ENCODE results near the gene TOMM7.

TOMM7 gene

DNA sequence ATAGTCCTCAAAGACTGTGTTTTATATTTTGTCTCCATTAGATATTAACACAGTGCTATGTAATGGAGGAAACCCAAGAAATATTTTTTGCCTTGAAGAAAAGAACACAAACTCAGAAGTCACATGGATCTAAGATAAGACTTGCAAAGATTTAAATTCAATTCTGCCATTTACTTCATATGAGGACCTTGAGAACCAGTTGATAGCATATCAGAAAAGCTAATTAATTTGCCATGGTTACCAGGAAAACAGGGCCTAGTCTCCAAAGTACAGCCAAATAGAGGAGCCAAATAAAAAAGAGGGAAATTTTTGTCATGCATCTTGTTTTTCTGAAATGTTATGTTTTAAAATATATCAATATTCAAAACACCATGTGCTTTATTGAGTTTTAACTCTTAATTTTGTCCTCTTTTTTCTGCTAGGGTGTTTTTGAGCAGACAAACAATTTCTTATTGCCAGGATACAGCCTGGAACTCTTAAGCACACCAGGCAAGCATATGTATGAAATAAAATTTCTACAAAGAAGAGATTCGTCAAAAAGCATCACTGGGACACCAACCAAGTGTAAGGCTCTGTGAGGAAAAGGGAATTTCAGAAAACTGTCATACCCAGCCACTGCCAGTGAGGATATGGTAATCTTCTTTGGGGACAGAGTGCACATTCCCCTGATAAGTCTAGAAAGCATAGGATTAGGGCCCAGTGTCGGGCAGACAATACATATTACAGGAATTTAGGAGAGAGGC lies 10.6 kb upstream of the TOMM7 start:
- Histone ChIP-seq H3K9me2 (replicated peaks; ENCODE audit: control insufficient read depth, low read length) (no peaks in the 10 kb centered on the region), H3K4me1 (ENCODE audit: control insufficient read depth, low read length) (peaks cover 18% of the 10 kb centered on the region), H3K27ac (ENCODE audit: low read depth, low read length) (no peak overlapping the region), H3K9me3 (ENCODE audit: control insufficient read depth, insufficient read depth, low read length) (no peaks in the 10 kb centered on the region), H3F3A (ENCODE audit: control insufficient read depth, insufficient read depth) (no peaks in the 10 kb centered on the region), H3K36me3 (ENCODE audit: control insufficient read depth, low read length) (no peaks in the 10 kb centered on the region), H3K4me2 (ENCODE audit: low read length) (no peak overlapping the region), H3K4me3 (ENCODE audit: low read length) (no peak overlapping the region), H3K79me2 (ENCODE audit: control insufficient read depth, low read length) (no peaks in the 10 kb centered on the region), H4K20me1 (ENCODE audit: control insufficient read depth, insufficient read depth, low read depth, low read length) (no peaks in the 10 kb centered on the region), H3K27me3 (ENCODE audit: control insufficient read depth, low read length) (peaks cover 4% of the 10 kb centered on the region; the same call in 1 of the 2 replicates)
- TF ChIP-seq, protein P1, sequence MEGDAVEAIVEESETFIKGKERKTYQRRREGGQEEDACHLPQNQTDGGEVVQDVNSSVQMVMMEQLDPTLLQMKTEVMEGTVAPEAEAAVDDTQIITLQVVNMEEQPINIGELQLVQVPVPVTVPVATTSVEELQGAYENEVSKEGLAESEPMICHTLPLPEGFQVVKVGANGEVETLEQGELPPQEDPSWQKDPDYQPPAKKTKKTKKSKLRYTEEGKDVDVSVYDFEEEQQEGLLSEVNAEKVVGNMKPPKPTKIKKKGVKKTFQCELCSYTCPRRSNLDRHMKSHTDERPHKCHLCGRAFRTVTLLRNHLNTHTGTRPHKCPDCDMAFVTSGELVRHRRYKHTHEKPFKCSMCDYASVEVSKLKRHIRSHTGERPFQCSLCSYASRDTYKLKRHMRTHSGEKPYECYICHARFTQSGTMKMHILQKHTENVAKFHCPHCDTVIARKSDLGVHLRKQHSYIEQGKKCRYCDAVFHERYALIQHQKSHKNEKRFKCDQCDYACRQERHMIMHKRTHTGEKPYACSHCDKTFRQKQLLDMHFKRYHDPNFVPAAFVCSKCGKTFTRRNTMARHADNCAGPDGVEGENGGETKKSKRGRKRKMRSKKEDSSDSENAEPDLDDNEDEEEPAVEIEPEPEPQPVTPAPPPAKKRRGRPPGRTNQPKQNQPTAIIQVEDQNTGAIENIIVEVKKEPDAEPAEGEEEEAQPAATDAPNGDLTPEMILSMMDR (IDR thresholded peaks at IDR 0.05; ENCODE audit: low read depth, low read length, poor library complexity, severe bottlenecking) = no peak
- TF ChIP-seq EZH2phosphoT487 (IDR thresholded peaks at IDR 0.05; ENCODE audit: borderline replicate concordance, low read length) = no peak

DNA sequence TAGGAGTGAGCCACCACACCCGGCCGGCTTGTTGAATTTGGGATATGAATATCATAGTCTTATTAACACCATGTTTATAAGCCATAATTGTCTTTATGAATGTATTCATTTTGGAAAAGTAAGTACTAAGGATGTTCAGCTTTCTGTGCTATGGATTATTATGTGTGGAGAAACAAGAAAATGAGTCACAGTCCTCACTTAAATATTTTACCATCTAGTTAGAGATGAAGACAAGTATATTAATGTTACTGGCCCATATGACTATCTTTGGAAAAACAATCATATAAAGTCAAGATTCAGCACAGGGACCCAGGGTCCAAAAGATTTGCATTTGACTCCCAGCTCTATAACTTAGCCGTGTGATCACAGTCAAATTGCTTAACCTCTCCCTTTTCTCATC lies 9.8 kb upstream of the TOMM7 start:
- TF ChIP-seq EZH2phosphoT487 (IDR thresholded peaks at IDR 0.05; ENCODE audit: borderline replicate concordance, low read length) = no peak
- TF ChIP-seq, protein P1 (IDR thresholded peaks at IDR 0.05; ENCODE audit: low read depth, low read length, poor library complexity, severe bottlenecking) = no peak
- H3F3A ChIP-seq (ENCODE audit: control insufficient read depth, insufficient read depth) = no peaks in the 10 kb centered on the region
- H4K20me1 ChIP-seq (ENCODE audit: control insufficient read depth, insufficient read depth, low read depth, low read length) = no peaks in the 10 kb centered on the region
- no peaks in the 10 kb centered on the region for H3K27me3 ChIP-seq (ENCODE audit: control insufficient read depth, low read length)
- no peak overlapping the region for H3K27ac ChIP-seq (ENCODE audit: low read depth, low read length)
- no peaks in the 10 kb centered on the region for H3K36me3 ChIP-seq (ENCODE audit: control insufficient read depth, low read length)
- no peaks in the 10 kb centered on the region for H3K79me2 ChIP-seq (ENCODE audit: control insufficient read depth, low read length)
- no peaks in the 10 kb centered on the region for H3K9me2 ChIP-seq (replicated peaks; ENCODE audit: control insufficient read depth, low read length)
- no peak overlapping the region for H3K4me2 ChIP-seq (ENCODE audit: low read length)
- no peak overlapping the region for H3K4me3 ChIP-seq (ENCODE audit: low read length)
- H3K9me3 ChIP-seq (ENCODE audit: control insufficient read depth, insufficient read depth, low read length) = no peaks in the 10 kb centered on the region
- peaks cover 23% of the 10 kb centered on the region for H3K4me1 ChIP-seq (ENCODE audit: control insufficient read depth, low read length)

DNA sequence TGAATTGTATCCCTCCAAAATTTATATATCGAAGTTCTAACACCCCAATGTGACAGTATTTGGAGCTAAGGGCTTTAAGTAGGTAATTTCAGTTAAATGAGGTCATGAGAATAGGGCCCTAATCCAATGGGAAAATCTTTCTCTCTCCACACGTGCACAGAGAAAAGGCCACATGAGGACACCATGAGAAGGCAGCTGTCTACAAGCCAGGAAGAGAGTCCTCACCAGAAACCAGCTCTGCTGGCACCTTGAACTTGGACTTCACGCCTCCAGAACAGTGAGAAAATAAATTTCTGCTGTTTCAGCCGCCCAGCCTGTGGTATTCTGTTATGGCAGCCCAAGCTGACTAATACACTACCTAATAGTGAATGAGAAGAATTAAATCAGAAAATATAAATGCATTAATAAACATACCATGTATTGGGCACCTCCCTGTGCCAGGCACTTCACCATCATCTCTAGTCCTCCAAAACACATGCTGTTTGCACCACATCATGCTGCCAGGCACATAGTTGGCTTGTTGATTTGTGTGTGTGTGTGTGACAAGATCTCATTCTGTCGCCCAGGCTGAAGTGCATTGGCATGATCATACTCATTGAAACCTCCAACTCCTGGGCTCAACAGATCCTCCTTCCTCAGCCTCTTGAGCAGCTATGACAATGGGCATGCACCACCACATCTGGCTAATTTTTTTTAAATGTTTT lies 9.1 kb upstream of the TOMM7 start:
- Histone ChIP-seq H3K36me3 (ENCODE audit: control insufficient read depth, low read length) (no peaks in the 10 kb centered on the region), H3K9me2 (replicated peaks; ENCODE audit: control insufficient read depth, low read length) (no peaks in the 10 kb centered on the region), H4K20me1 (ENCODE audit: control insufficient read depth, insufficient read depth, low read depth, low read length) (no peaks in the 10 kb centered on the region), H3K9me3 (ENCODE audit: control insufficient read depth, insufficient read depth, low read length) (no peaks in the 10 kb centered on the region), H3K79me2 (ENCODE audit: control insufficient read depth, low read length) (no peaks in the 10 kb centered on the region), H3K27me3 (ENCODE audit: control insufficient read depth, low read length) (no peaks in the 10 kb centered on the region), H3K27ac (ENCODE audit: low read depth, low read length) (no peak overlapping the region), H3F3A (ENCODE audit: control insufficient read depth, insufficient read depth) (no peaks in the 10 kb centered on the region), H3K4me1 (ENCODE audit: control insufficient read depth, low read length) (peaks cover 23% of the 10 kb centered on the region), H3K4me3 (ENCODE audit: low read length) (no peak overlapping the region), H3K4me2 (ENCODE audit: low read length) (no peak overlapping the region)
- TF ChIP-seq, protein P1 (IDR thresholded peaks at IDR 0.05; ENCODE audit: low read depth, low read length, poor library complexity, severe bottlenecking) = no peak
- TF ChIP-seq EZH2phosphoT487 (IDR thresholded peaks at IDR 0.05; ENCODE audit: borderline replicate concordance, low read length) = no peak

Measured in DOHH2 (cell line).